Sigmoid colon (tissue), 3 donors: Measurements from ENCODE around the gene CLEC7A.

Experiments
- CTCF ChIP-seq, 4 experiments: fragments of 450-650 bp in 3 of 4; fragments of 200-600 bp in 1 of 4; IDR thresholded peaks; one replicate each; pipeline ENCODE4 v1.5.1; 2016 to 2019; ENCODE audit warnings: antibody characterized with exemption in 4 of 4, mild to moderate bottlenecking in 3 of 4, moderate library complexity in 2 of 4
- POLR2A ChIP-seq, 2 donors: fragments of 450-650 bp; IDR thresholded peaks; one replicate each; pipeline ENCODE4 v1.6.1; 2016; ENCODE audit warnings: antibody characterized with exemption in 2 of 2, mild to moderate bottlenecking in 2 of 2, moderate library complexity in 2 of 2

GRCh38 chr12:10179776-10180181, 49.8 kb upstream of the CLEC7A start:
- TF ChIP-seq CTCF (IDR thresholded peaks at IDR 0.05) (no peak), POLR2A (IDR thresholded peaks at IDR 0.05) (no peak)
